ENCODE results near the gene PRR15L. TPM values are rescaled to one million over a fixed set of nuclear protein-coding genes. Genes with fewer than 3 reads are reported as not detected.

PRR15L gene
- total RNA-seq, 1 donor from 2014 or later, result not detected

- intact Hi-C loops (cut with DNase I), result no loop called here
- no peak for DNase-seq (ENCODE audit: low spot score)
- no peak for ATAC-seq
These were observed 11.2 kb upstream of the PRR15L start for GRCh38 chr17:47968836-47969235.

- intact Hi-C loops (cut with DNase I), result no loop called here
- no peak for DNase-seq (ENCODE audit: low spot score)
- no peak for ATAC-seq
These were observed 10.0 kb upstream of the PRR15L start for GRCh38 chr17:47967607-47968252.

GRCh38 chr17:47966079-47966519 lies 8.4 kb upstream of the PRR15L start:
- ATAC-seq, result no peak
- intact Hi-C loops (cut with DNase I), result no loop called here
- no peak for DNase-seq (ENCODE audit: low spot score)

GRCh38 chr17:47964856-47965255 lies 7.2 kb upstream of the PRR15L start:
- intact Hi-C loops (cut with DNase I), result no loop called here
- ATAC-seq, result no peak
- no peak for DNase-seq (ENCODE audit: low spot score)

- intact Hi-C loops (cut with DNase I), result no loop called here
- DNase-seq (ENCODE audit: low spot score) (no peak), ATAC-seq (no peak)
These were observed 5.2 kb upstream of the PRR15L start for GRCh38 chr17:47962901-47963300.

- intact Hi-C loops (cut with DNase I), result no loop called here
- DNase-seq (ENCODE audit: low spot score) (no peak), ATAC-seq (no peak)
These were observed 3.7 kb upstream of the PRR15L start for GRCh38 chr17:47961406-47961805.

GRCh38 chr17:47959825-47960655 lies 2.4 kb upstream of the PRR15L start:
- ATAC-seq (no peak), DNase-seq (ENCODE audit: low spot score) (no peak)
- intact Hi-C loops (cut with DNase I), result loop anchor here (10.0 kb wide), 1 partner anchor 115 kb away; the partner anchor contains the start of gene SCRN2

- intact Hi-C loops (cut with DNase I), result loop anchor here (10.0 kb wide), 1 partner anchor 112 kb away; the partner anchor contains the start of gene SCRN2
- ATAC-seq (no peak), DNase-seq (ENCODE audit: low spot score) (no peak)
These were observed 692 bp downstream of the PRR15L start for GRCh38 chr17:47956791-47957590.

- DNase-seq (ENCODE audit: low spot score) (no peak), ATAC-seq (peak; percentile 43)
- intact Hi-C loops (cut with DNase I), result loop anchor here (10.0 kb wide), 1 partner anchor 111 kb away; the partner anchor contains the start of gene SCRN2
These were observed 1.9 kb downstream of the PRR15L start for GRCh38 chr17:47955497-47956461.

GRCh38 chr17:47953909-47954308 lies 3.8 kb downstream of the PRR15L start:
- intact Hi-C loops (cut with DNase I), result loop anchor here (10.0 kb wide), 1 partner anchor 109 kb away; the partner anchor contains the start of gene SCRN2
- DNase-seq (ENCODE audit: low spot score), result no peak
- ATAC-seq, result no peak

GRCh38 chr17:47952171-47953021 lies 5.3 kb downstream of the PRR15L start:
- intact Hi-C loops (cut with DNase I), result loop anchor here (10.0 kb wide), 1 partner anchor 108 kb away; the partner anchor contains the start of gene SCRN2
- no peak for DNase-seq (ENCODE audit: low spot score)
- ATAC-seq, result no peak

- DNase-seq (ENCODE audit: low spot score), result no peak
- ATAC-seq, result no peak
- intact Hi-C loops (cut with DNase I), result loop anchor here (10.0 kb wide), 1 partner anchor 106 kb away; the partner anchor contains the start of gene SCRN2
These were observed 7.2 kb downstream of the PRR15L start for GRCh38 chr17:47950448-47950847.

- DNase-seq (ENCODE audit: low spot score), result no peak
- intact Hi-C loops (cut with DNase I), result loop anchor here (5.0 to 10.0 kb wide), 2 partner anchors 53 to 105 kb away; partner anchors contain the start of genes SCRN2 and SP2
- peak; percentile 5 for ATAC-seq
These were observed 7.7 kb downstream of the PRR15L start for GRCh38 chr17:47949946-47950345.

- DNase-seq (ENCODE audit: low spot score) (peak; percentile 96), ATAC-seq (peak; percentile 93)
- intact Hi-C loops (cut with DNase I), result loop anchor here (5.0 kb wide), 1 partner anchor 52 kb away; the partner anchor contains the start of gene SP2
These were observed 8.4 kb downstream of the PRR15L start for GRCh38 chr17:47949197-47949759.

GRCh38 chr17:47948706-47949196 lies 8.9 kb downstream of the PRR15L start:
- no peak for DNase-seq (ENCODE audit: low spot score)
- ATAC-seq, result peak; percentile 3
- intact Hi-C loops (cut with DNase I), result loop anchor here (5.0 kb wide), 1 partner anchor 51 kb away; the partner anchor contains the start of gene SP2

- DNase-seq (ENCODE audit: low spot score), result peak; percentile 79
- ATAC-seq, result peak; percentile 39
- intact Hi-C loops (cut with DNase I), result loop anchor here (5.0 kb wide), 1 partner anchor 50 kb away; the partner anchor contains the start of gene SP2
These were observed 10.7 kb downstream of the PRR15L start for GRCh38 chr17:47946929-47947397.

Measured in sciatic nerve (tissue), 2 donors.